Stimulated activated CD8-positive, alpha-beta memory T cell treated with anti-CD3 and anti-CD28 coated beads, Interleukin-4, amount 100 ng/mL, for 1 hour (primary cell): ENCODE results near the gene HNRNPUL1.
A peak's percentile ranks its signal among the peaks of the same experiment; 100 is the strongest.
"Not testable (repeated sequence)": the region's sequence is repeated elsewhere in the genome, so short reads cannot be mapped to it uniquely, and the experiment has no call there.

Experiments
- DNase-seq, 2 donors: peaks; one replicate each; pipeline ENCODE4 v3.0.0-alpha.2; 2020; ENCODE audit warnings: low read depth in 2 of 2, low spot score in 1 of 2

HNRNPUL1 gene

GRCh38 chr19:41273076-41273475, 8.9 kb downstream of the HNRNPUL1 start:
- no peak for DNase-seq

GRCh38 chr19:41274802-41275201, 10.6 kb downstream of the HNRNPUL1 start:
- DNase-seq = no peak

- no peak for DNase-seq
Observed at GRCh38 chr19:41276231-41276630, 12.1 kb downstream of the HNRNPUL1 start.

GRCh38 chr19:41278478-41278877, 14.3 kb downstream of the HNRNPUL1 start:
- no peak for DNase-seq

- DNase-seq = no peak
Observed at GRCh38 chr19:41288673-41289530, 24.7 kb downstream of the HNRNPUL1 start.

GRCh38 chr19:41289814-41290213, 25.6 kb downstream of the HNRNPUL1 start:
- not testable (repeated sequence) for DNase-seq

- no peak for DNase-seq
Observed at GRCh38 chr19:41294393-41294792, 30.2 kb downstream of the HNRNPUL1 start.

GRCh38 chr19:41295499-41295898, 31.3 kb downstream of the HNRNPUL1 start:
- no peak for DNase-seq

- DNase-seq = no peak
Observed at GRCh38 chr19:41296433-41296871, 32.3 kb downstream of the HNRNPUL1 start.

GRCh38 chr19:41297628-41298347, 33.6 kb downstream of the HNRNPUL1 start:
- DNase-seq = no peak

GRCh38 chr19:41298348-41298964, 34.3 kb downstream of the HNRNPUL1 start:
- DNase-seq = no peak

GRCh38 chr19:41299046-41299754, 35.0 kb downstream of the HNRNPUL1 start:
- DNase-seq = no peak

GRCh38 chr19:41299755-41300089, 35.5 kb downstream of the HNRNPUL1 start:
- no peak for DNase-seq

GRCh38 chr19:41300555-41300954, 36.4 kb downstream of the HNRNPUL1 start:
- DNase-seq = no peak

- peak; percentile 36 to 43 for DNase-seq
Observed at GRCh38 chr19:41302624-41303351, 38.6 kb downstream of the HNRNPUL1 start.

- no peak for DNase-seq
Observed at GRCh38 chr19:41303954-41304353, 39.8 kb downstream of the HNRNPUL1 start.

- no peak for DNase-seq
Observed at GRCh38 chr19:41304706-41305483, 40.7 kb downstream of the HNRNPUL1 start.

GRCh38 chr19:41305927-41306793, 42.0 kb downstream of the HNRNPUL1 start:
- DNase-seq = no peak
